Esophagus squamous epithelium (tissue), 4 donors: ENCODE data around the gene CNPPD1.

Experiments
- CTCF ChIP-seq, 6 experiments: fragments of 450-650 bp in 4 of 6; fragments of 200-600 bp in 2 of 6; sonication (generic) in 2 of 6; IDR thresholded peaks; one replicate each; pipeline ENCODE4 v1.5.1; 2016 to 2019; ENCODE audit warnings: antibody characterized with exemption in 6 of 6, mild to moderate bottlenecking in 4 of 6, moderate library complexity in 4 of 6
- POLR2A ChIP-seq, 4 donors: fragments of 450-650 bp; IDR thresholded peaks; one replicate each; pipeline ENCODE4 v1.6.1; 2017; ENCODE audit warnings: antibody characterized with exemption in 4 of 4, mild to moderate bottlenecking in 4 of 4, moderate library complexity in 3 of 4

- TF ChIP-seq POLR2A (IDR thresholded peaks at IDR 0.05) (no peak), CTCF (IDR thresholded peaks at IDR 0.05) (no peak)
These were observed 7.4 kb upstream of the CNPPD1 start for GRCh38 chr2:219184121-219184520.
